Measurements from ENCODE around the gene TMEM126A.

GRCh38 chr11:85663753-85664614, 16.2 kb downstream of the TMEM126A start:
- TF ChIP-seq CTCF (IDR thresholded peaks at IDR 0.05) = peak; percentile 40 to 57 (median 50)
- no peak for TF ChIP-seq POLR2A (IDR thresholded peaks at IDR 0.05)

Measured in uterus (tissue), 2 donors.